Raji (cell line): ENCODE data around the gene GABRQ.

ENCODE experiments used
- POLR2A ChIP-seq: IDR thresholded peaks from 2 replicates; pipeline ENCODE4 v1.6.1; 2011; ENCODE audit warnings: low read depth, low read length, control low read depth; ENCODE audit not compliant: insufficient read depth

Gene GABRQ

GRCh38 chrX:152637649-152638442 lies at the start of gene GABRQ:
Gene GABRQ, plus strand, starts transcription at chrX:152637895. Its CDS starts 308 bp downstream, at chrX:152638203.
- TF ChIP-seq POLR2A, result no peak

DNA sequence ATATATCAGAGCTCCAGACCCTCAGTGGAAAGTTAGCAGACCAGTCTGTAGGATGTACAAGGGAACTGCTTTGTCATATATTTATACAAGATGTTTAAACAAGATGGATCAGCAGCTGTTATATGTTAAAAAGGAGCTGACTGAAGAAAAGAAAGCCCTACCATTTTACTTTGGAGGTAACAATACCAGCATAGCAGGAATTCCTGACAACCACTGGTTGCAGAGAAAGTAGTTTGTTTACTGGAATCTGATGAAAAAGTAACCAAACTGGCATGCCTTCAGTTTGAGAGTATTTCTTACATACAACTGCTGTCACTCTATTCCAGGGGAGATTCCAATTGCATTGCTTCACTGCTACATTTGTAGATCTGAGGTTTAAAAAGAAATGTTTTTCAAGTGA lies 49.5 kb upstream of the GABRQ start:
- TF ChIP-seq POLR2A, result no peak

- TF ChIP-seq POLR2A, result no peak
These were observed 36.7 kb upstream of the GABRQ start for GRCh38 chrX:152600853-152601633.

GRCh38 chrX:152601848-152602616 lies 35.7 kb upstream of the GABRQ start:
- TF ChIP-seq POLR2A, result no peak

DNA sequence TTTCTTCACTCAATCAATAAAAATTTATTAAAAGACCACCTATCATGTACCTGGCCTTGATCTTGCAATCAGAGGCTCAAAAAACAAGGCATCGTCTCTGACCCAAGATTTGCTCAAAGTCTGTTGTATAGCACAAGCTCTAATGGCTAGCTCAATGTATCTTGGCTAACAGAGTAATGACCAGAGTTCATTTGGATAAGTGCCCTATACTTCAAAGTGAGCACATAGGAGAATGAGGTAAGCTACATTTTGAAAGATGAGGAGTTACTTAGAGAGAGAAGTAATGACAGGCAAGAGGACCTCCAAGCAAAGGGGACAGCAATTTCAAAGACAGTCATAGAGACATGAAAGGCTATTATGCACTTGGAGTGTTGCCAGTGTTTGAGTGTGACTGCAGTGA lies 22.9 kb upstream of the GABRQ start:
- no peak for TF ChIP-seq POLR2A

DNA sequence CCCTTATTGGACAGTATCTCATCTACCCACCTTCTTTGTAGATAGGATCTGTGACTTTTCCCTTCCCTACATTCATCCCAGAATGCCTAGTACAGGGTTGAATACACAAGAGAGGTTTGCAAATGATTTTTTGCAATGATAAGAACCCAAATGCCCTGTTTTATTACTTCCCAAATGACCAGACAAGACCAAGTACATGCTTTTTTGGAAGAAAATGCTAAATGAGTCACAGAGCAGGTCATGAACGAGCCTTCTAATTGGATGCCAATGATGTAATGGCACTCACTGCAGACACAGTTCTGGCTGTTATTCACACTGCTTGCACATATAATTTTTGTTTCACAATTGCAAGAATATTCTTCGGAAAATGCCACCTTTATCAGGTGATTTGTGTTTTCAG lies 17.8 kb upstream of the GABRQ start:
- TF ChIP-seq POLR2A, result no peak

GRCh38 chrX:152632445-152633097 lies 5.1 kb upstream of the GABRQ start:
- TF ChIP-seq POLR2A, result no peak

- TF ChIP-seq POLR2A, result no peak
These were observed 1.8 kb upstream of the GABRQ start for GRCh38 chrX:152635941-152636340.

DNA sequence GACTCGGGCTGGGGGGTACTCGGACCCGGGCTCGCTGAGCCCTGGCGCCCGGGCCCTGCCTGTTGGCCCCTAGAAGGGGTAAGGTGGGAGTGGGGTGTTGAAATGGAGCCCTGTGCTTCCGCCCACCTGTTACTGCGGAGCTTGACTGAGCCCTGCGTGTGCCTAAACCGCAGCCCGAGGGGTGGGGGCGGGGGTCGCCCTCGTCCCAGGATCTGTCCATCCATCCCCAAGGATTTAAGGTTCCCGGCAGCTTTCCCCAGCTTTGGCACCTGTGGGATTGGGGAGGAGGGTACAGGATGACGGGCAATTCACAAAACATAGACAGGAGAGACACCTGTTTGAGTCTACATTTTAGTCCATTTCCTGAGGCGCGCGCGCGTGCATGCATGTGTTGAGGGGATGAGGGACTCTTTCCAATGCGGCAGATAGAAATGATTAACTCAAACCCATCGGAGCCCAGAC lies 779 bp downstream of the GABRQ start:
- no peak for TF ChIP-seq POLR2A

- no peak for TF ChIP-seq POLR2A
These were observed 1.7 kb downstream of the GABRQ start for GRCh38 chrX:152639426-152639825.

DNA sequence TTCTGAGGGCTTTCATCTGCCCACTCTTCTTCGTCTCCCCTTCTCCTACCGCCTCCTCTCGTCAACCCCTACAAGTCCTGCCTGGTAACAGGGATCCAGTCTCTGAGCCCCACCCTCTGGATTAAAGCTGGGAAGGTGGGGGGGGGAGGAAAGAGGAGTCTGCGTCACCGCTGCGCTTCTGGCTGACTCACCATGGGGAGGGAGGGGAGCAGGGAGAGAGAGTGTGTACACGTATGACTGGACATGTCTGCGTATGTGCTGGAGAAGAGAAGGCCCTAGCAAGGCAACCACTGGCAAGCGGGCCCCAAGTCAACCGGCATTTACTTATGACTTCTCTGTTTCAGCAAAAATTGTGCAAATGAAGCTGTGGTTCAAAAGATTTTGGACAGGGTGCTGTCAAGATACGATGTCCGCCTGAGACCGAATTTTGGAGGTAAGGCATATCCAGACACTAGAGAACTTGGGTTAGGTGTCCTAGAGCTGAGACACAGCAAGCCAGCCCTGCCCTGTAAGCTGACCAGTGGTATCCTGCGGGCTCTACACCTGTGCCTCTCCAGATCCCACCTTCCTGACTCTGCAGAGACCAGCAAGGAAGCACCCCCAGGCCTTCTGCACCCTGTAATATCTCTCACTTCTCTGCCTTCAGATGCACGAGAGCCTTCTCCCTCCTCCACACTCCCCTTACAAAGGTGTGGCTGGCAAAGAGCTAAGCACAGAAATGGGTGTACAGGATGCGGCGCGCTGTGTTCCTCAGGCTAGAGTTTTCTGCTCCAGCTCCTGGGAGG lies 2.5 kb downstream of the GABRQ start:
- TF ChIP-seq POLR2A, result no peak

DNA sequence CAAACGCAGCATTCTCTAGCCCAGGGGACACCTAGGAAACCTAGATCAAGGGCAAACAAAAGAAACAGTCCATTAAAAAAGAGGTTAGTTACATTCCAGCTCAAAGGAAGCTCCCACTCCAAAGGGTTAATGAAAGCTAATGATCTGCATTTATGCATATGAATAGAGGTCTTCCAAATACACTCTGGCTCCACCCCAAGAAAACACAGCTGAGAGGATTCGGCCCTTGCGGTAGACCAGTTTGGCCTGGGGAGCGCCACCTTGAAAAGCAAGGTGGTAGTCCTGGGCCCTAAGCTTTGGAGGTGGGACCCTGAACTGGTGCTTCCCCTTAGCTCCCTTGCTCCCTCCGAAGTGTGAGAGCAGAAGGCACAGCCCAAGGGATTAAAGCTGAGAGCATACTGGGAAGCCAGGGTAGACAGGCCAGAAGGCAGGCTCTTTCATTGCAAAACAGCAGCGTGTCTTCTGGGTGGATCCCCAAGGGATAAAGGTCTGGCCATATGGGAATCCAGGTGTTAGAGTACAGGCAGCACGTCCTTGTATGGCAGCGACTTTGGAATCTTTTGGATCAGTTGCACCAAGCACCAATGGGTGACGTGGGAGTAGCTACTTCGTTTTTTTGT lies 3.7 kb downstream of the GABRQ start:
- TF ChIP-seq POLR2A, result no peak

DNA sequence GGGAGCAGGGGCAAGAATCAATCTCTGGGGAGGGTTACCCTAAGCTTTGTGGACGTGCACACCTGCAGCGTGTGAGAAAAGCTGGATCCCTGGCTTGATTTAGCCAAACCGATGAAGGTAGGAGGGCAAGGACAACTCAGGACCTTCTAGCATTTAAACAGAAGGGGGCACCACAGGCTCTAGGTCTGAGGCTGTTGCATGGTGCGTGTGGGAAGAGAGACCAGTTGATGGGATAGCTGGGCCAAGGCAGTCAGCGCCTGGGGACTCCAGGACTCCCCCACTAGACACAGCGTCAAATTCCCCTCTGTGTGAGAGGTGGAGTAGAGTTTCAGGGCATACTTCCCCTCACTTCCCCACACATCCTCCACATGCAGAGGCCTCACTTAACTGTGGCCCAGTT lies 4.3 kb downstream of the GABRQ start:
- TF ChIP-seq POLR2A, result no peak
